IMR-90 (cell line): ENCODE data around the gene FAM236B. TPM values are rescaled to one million over a fixed set of nuclear protein-coding genes. Genes with fewer than 3 reads are reported as not detected.
"Not testable (repeated sequence)": the region's sequence is repeated elsewhere in the genome, so short reads cannot be mapped to it uniquely, and the experiment has no call there.

ENCODE experiments used
- ATAC-seq: fragments of 200-7000 bp; cut with Tn5 transposase; 2 replicates; pipeline ENCODE4 v1.9.1; 2020; ENCODE audit warnings: low read depth, mild to moderate bottlenecking, moderate library complexity
- BruUV-seq: library from RNA; stranded (reverse); fragments of 400-500 nt; replicated peaks from 2 replicates; lab custom pipeline; 2021; lab: Mats Ljungman, UMichigan
- CTCF ChIA-PET: fragments of 300-600 bp; formaldehyde crosslinking; extraction: SDS; loops from one replicate; lab custom pipeline; 2021; ENCODE audit warnings: antibody characterized with exemption; lab: Yijun Ruan, JAX
- POLR2A ChIA-PET: fragments of 300-600 bp; sonication (Branson Sonifier 250); formaldehyde crosslinking; loops from one replicate; lab custom pipeline; 2022; ENCODE audit warnings: antibody characterized with exemption; ENCODE audit not compliant: unreplicated experiment; lab: Charles Lee
- DNase-seq: peaks from one replicate; pipeline ENCODE4 v3.0.0; 2013
- H2AFZ ChIP-seq: replicated peaks from 2 replicates; pipeline ENCODE3; 2013; ENCODE audit warnings: low read length, mild to moderate bottlenecking; ENCODE audit not compliant: poor library complexity
- H2AK5ac ChIP-seq: 2 replicates; pipeline ENCODE4 v1.6.1; 2013; ENCODE audit warnings: low read depth, low read length, inconsistent platforms
- H2AK9ac ChIP-seq: replicated peaks from 2 replicates; pipeline ENCODE3; 2013; ENCODE audit warnings: mild to moderate bottlenecking, low read depth, low read length, moderate library complexity; ENCODE audit not compliant: poor library complexity
- H2BK120ac ChIP-seq: 2 replicates; pipeline ENCODE4 v1.6.1; 2013; ENCODE audit warnings: low read depth, low read length, inconsistent platforms
- H2BK15ac ChIP-seq: 3 replicates; pipeline ENCODE4 v1.6.1; 2013; ENCODE audit warnings: low read depth, low read length, inconsistent platforms
- H2BK20ac ChIP-seq: 2 replicates; pipeline ENCODE4 v1.6.1; 2013; ENCODE audit warnings: low read depth, mild to moderate bottlenecking, inconsistent platforms, low read length, moderate library complexity
- H2BK5ac ChIP-seq: 2 replicates; pipeline ENCODE4 v1.6.1; 2013; ENCODE audit warnings: mild to moderate bottlenecking, low read depth, low read length, inconsistent platforms; ENCODE audit not compliant: poor library complexity, severe bottlenecking
- H3K14ac ChIP-seq: replicated peaks from 2 replicates; pipeline ENCODE4 v1.6.1; 2013; ENCODE audit warnings: low read depth, low read length, inconsistent platforms
- H3K18ac ChIP-seq: 2 replicates; pipeline ENCODE4 v1.6.1; 2013; ENCODE audit warnings: low read depth, low read length, control low read depth
- H3K23ac ChIP-seq: 2 replicates; pipeline ENCODE4 v1.6.1; 2013; ENCODE audit warnings: low read depth, low read length, inconsistent platforms
- H3K27ac ChIP-seq: 2 replicates; pipeline ENCODE4 v1.5.1; 2013; ENCODE audit warnings: mild to moderate bottlenecking, control low read depth, low read length; ENCODE audit not compliant: insufficient read depth
- H3K27me3 ChIP-seq: 2 replicates; pipeline ENCODE4 v1.6.1; 2013; ENCODE audit warnings: low read length; ENCODE audit not compliant: control insufficient read depth, insufficient read depth
- H3K36me3 ChIP-seq: 2 replicates; pipeline ENCODE4 v1.6.1; 2013; ENCODE audit warnings: low read length, mixed read lengths; ENCODE audit not compliant: control insufficient read depth, insufficient read depth
- H3K4ac ChIP-seq: 2 replicates; pipeline ENCODE4 v1.6.1; 2013; ENCODE audit warnings: low read depth, low read length, inconsistent platforms
- H3K4me1 ChIP-seq: 2 replicates; pipeline ENCODE4 v1.6.1; 2013; ENCODE audit warnings: low read length, mixed read lengths; ENCODE audit not compliant: control insufficient read depth, insufficient read depth
- H3K4me2 ChIP-seq: 2 replicates; pipeline ENCODE4 v1.6.1; 2013; ENCODE audit warnings: low read depth, mild to moderate bottlenecking, control low read depth, low read length, moderate library complexity
- H3K4me3 ChIP-seq: 2 replicates; pipeline ENCODE4 v1.5.1; 2013; ENCODE audit warnings: low read depth, mild to moderate bottlenecking, control low read depth, low read length, moderate library complexity; ENCODE audit not compliant: insufficient read depth
- H3K56ac ChIP-seq: 2 replicates; pipeline ENCODE4 v1.6.1; 2013; ENCODE audit warnings: low read length, inconsistent platforms; ENCODE audit not compliant: insufficient read depth; ENCODE audit errors: extremely low read depth
- H3K79me1 ChIP-seq, 2 experiments: 2 replicates each; pipeline ENCODE4 v1.6.1; 2013; ENCODE audit warnings: low read length in 2 of 2, inconsistent platforms in 1 of 2, low read depth in 1 of 2
- H3K9ac ChIP-seq: 2 replicates; pipeline ENCODE4 v1.6.1; 2013; ENCODE audit warnings: low read depth, low read length, control low read depth
- H3K9me1 ChIP-seq: 2 replicates; pipeline ENCODE4 v1.6.1; 2013; ENCODE audit warnings: low read length, inconsistent platforms; ENCODE audit not compliant: insufficient read depth
- H3K9me3 ChIP-seq: 2 replicates; pipeline ENCODE4 v1.6.1; 2013; ENCODE audit warnings: low read length; ENCODE audit not compliant: control insufficient read depth, insufficient read depth
- H4K20me1 ChIP-seq: 2 replicates; pipeline ENCODE4 v1.6.1; 2013; ENCODE audit warnings: low read length, inconsistent platforms; ENCODE audit not compliant: insufficient read depth
- H4K5ac ChIP-seq: 2 replicates; pipeline ENCODE4 v1.6.1; 2013; ENCODE audit warnings: mild to moderate bottlenecking, low read depth, low read length, control low read depth
- H4K8ac ChIP-seq, 2 experiments: 2 replicates each; pipeline ENCODE4 v1.6.1; 2013; ENCODE audit warnings: low read depth in 2 of 2, low read length in 2 of 2, control low read depth in 1 of 2, inconsistent platforms in 1 of 2
- H4K91ac ChIP-seq: 2 replicates; pipeline ENCODE4 v1.6.1; 2013; ENCODE audit warnings: low read depth, low read length, inconsistent platforms; ENCODE audit not compliant: insufficient read depth
- WGBS, 2 experiments: methylation state at CpG; one replicate each; pipeline versions ENCODE4 v1.1.5 to v1.1.7; 2013; ENCODE audit warnings: missing lambda C conversion rate in 2 of 2; ENCODE audit not compliant: insufficient read length in 1 of 2; ENCODE audit errors: extremely low coverage in 2 of 2; 5-methylcytosine and 5-hydroxymethylcytosine counted together
- dilution Hi-C: fragments of 300-500 bp; cut with HindIII; formaldehyde crosslinking; loops from one replicate; pipeline ENCODE4 v1.14.3; 2018; ENCODE audit warnings: low sequenced_read_pairs; ENCODE audit not compliant: unreplicated experiment
- in situ Hi-C: fragments of 300-500 bp; cut with MboI; formaldehyde crosslinking; loops from 3 replicates; pipeline ENCODE4 v1.14.3; 2019; ENCODE audit warnings: low sequenced_read_pairs, inconsistent platforms, mixed read lengths
- intact Hi-C: fragments of 100-400 bp; cut with micrococcal nuclease; formaldehyde crosslinking; loops from 2 replicates; pipeline ENCODE4 v1.10.0; 2022
- polyA plus RNA-seq, 3 experiments: library from polyadenylated mRNA; depleted of rRNA; stranded (reverse); fragments of >200 nt; gene quantifications; 2 replicates each; pipeline ENCODE4 v1.2.3, GENCODE V29; 2012; ENCODE audit warnings: low replicate concordance in 1 of 3
- total RNA-seq: library from RNA; depleted of rRNA; stranded (reverse); fragments of >200 nt; gene quantifications from 2 replicates; pipeline ENCODE4 v1.2.3, GENCODE V29; 2012

The FAM236B gene
- total and polyA plus RNA-seq, 2 of the 4 experiments (the other 2 are of a cell fraction): not detected

GRCh38 chrX:72745546-72745945 is 36.9 kb downstream of the FAM236B start:
- BruUV-seq, intact Hi-C loops: not testable (repeated sequence)
- peak; percentile 37; the same call in 1 of the 2 replicates for ATAC-seq

More at GRCh38 chrX:72745546-72745945, 36.9 kb downstream of the FAM236B start:
- H2AFZ ChIP-seq, POLR2A ChIA-PET, H3K14ac ChIP-seq, H2BK15ac ChIP-seq, H4K20me1 ChIP-seq, H2AK9ac ChIP-seq, dilution Hi-C loops, H4K5ac ChIP-seq, H3K27ac ChIP-seq, H3K9me3 ChIP-seq, H3K23ac ChIP-seq, H3K27me3 ChIP-seq, H2BK5ac ChIP-seq, H2BK20ac ChIP-seq, H3K56ac ChIP-seq, H3K9me1 ChIP-seq, H3K9ac ChIP-seq, H2BK120ac ChIP-seq, H3K79me1 ChIP-seq, H4K91ac ChIP-seq, DNase-seq, H3K4ac ChIP-seq, H3K4me2 ChIP-seq, H3K4me1 ChIP-seq, H4K8ac ChIP-seq, in situ Hi-C loops, CTCF ChIA-PET, H3K4me3 ChIP-seq, H2AK5ac ChIP-seq, H3K36me3 ChIP-seq, H3K18ac ChIP-seq: not testable (repeated sequence)
- WGBS, 2 experiments: no CpG with 5 or more reads among the region's 7 CpGs
